ENCODE results near the gene MRPS27. TPM values are rescaled to one million over a fixed set of nuclear protein-coding genes. Genes with fewer than 3 reads are reported as not detected.

Gene MRPS27
- total and polyA plus RNA-seq, 2 of the 4 experiments (the other 2 are of a cell fraction), result 46.9 to 90.5 TPM

GRCh38 chr5:72330712-72331111, 10.7 kb upstream of the MRPS27 start:
- H3K36me3 ChIP-seq (ENCODE audit: control insufficient read depth, insufficient read depth, low read length), result peaks cover 16% of the 10 kb centered on the region
- intact Hi-C loops (cut with micrococcal nuclease), result no loop called here
- no peak overlapping the region for H2BK15ac ChIP-seq (ENCODE audit: low read depth, low read length)
- H2BK120ac ChIP-seq (ENCODE audit: low read depth, low read length), result no peak overlapping the region
- no peak overlapping the region for H4K8ac ChIP-seq (ENCODE audit: low read depth in 2 of 2, low read length in 2 of 2)
- no peak overlapping the region for H2AK9ac ChIP-seq (replicated peaks; ENCODE audit: low read depth, low read length, poor library complexity)
- H2BK5ac ChIP-seq (ENCODE audit: low read depth, low read length, poor library complexity, severe bottlenecking), result no peak overlapping the region
- CTCF ChIA-PET, result no interaction called here
- H3K27me3 ChIP-seq (ENCODE audit: control insufficient read depth, insufficient read depth, low read length), result no peaks in the 10 kb centered on the region
- peaks cover 11% of the 10 kb centered on the region for H3K9me1 ChIP-seq (ENCODE audit: insufficient read depth, low read length)
- no peak overlapping the region for H3K27ac ChIP-seq (ENCODE audit: insufficient read depth, low read length)
- peaks cover 14% of the 10 kb centered on the region for H3K4me1 ChIP-seq (ENCODE audit: control insufficient read depth, insufficient read depth, low read length)
- H2AK5ac ChIP-seq (ENCODE audit: low read depth, low read length), result no peak overlapping the region; the same call in 1 of the 2 replicates
- no peak overlapping the region for H3K18ac ChIP-seq (ENCODE audit: low read depth, low read length)
- H3K4me2 ChIP-seq (ENCODE audit: low read depth, low read length), result no peak overlapping the region
- no peaks in the 10 kb centered on the region for H3K9me3 ChIP-seq (ENCODE audit: control insufficient read depth, insufficient read depth, low read length)
- no peak overlapping the region for H3K4me3 ChIP-seq (ENCODE audit: insufficient read depth, low read depth, low read length)
- no CpG with 5 or more reads among the region's 1 CpG for WGBS, 2 experiments (ENCODE audit: extremely low coverage in 2 of 2, insufficient read length in 1 of 2)
- no peak overlapping the region for H3K14ac ChIP-seq (replicated peaks; ENCODE audit: low read depth, low read length)
- H3K23ac ChIP-seq (ENCODE audit: low read depth, low read length), result no peak overlapping the region
- H4K91ac ChIP-seq (ENCODE audit: insufficient read depth, low read depth, low read length), result no peak overlapping the region
- DNase-seq (no peak), ATAC-seq (ENCODE audit: low read depth) (no peak)
- H3K9ac ChIP-seq (ENCODE audit: low read depth, low read length), result no peak overlapping the region
- POLR2A ChIA-PET (ENCODE audit: unreplicated experiment), result no interaction called here
- no peak for TF ChIP-seq MXI1 (IDR thresholded peaks at IDR 0.05; ENCODE audit: borderline replicate concordance, low read depth, low read length)
- TF ChIP-seq RAD21 (IDR thresholded peaks at IDR 0.05; ENCODE audit: low read length), result no peak
- no peak for TF ChIP-seq MAZ (IDR thresholded peaks at IDR 0.05; ENCODE audit: borderline replicate concordance, low read depth, low read length)
- TF ChIP-seq POLR2A (IDR thresholded peaks at IDR 0.05; ENCODE audit: low read depth, low read length), result no peak
- TF ChIP-seq RCOR1 (IDR thresholded peaks at IDR 0.05; ENCODE audit: insufficient replicate concordance, low read length), result no peak
- no peak for TF ChIP-seq CEBPB (IDR thresholded peaks at IDR 0.05; ENCODE audit: low read depth, low read length)
- TF ChIP-seq BHLHE40 (IDR thresholded peaks at IDR 0.05; ENCODE audit: low read depth, low read length), result no peak
- TF ChIP-seq, protein P1, sequence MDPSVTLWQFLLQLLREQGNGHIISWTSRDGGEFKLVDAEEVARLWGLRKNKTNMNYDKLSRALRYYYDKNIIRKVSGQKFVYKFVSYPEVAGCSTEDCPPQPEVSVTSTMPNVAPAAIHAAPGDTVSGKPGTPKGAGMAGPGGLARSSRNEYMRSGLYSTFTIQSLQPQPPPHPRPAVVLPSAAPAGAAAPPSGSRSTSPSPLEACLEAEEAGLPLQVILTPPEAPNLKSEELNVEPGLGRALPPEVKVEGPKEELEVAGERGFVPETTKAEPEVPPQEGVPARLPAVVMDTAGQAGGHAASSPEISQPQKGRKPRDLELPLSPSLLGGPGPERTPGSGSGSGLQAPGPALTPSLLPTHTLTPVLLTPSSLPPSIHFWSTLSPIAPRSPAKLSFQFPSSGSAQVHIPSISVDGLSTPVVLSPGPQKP (IDR thresholded peaks at IDR 0.05; ENCODE audit: borderline replicate concordance, low read depth, low read length), result no peak
- TF ChIP-seq FOS (IDR thresholded peaks at IDR 0.05; ENCODE audit: low read depth, low read length), result no peak
- no peak overlapping the region for H3K4ac ChIP-seq (ENCODE audit: low read depth, low read length)
- BruUV-seq (replicated peaks), result no TSS peak
- no peak overlapping the region for H2BK20ac ChIP-seq (ENCODE audit: low read depth, low read length)
- no peaks in the 10 kb centered on the region for H4K20me1 ChIP-seq (ENCODE audit: insufficient read depth, low read length)
- H2AFZ ChIP-seq (replicated peaks; ENCODE audit: low read length, poor library complexity), result no peak overlapping the region
- dilution Hi-C loops (cut with HindIII; ENCODE audit: low sequenced_read_pairs, unreplicated experiment), result no loop called here
- no peak overlapping the region for H4K5ac ChIP-seq (ENCODE audit: low read depth, low read length)
- H3K79me1 ChIP-seq (ENCODE audit: low read depth in 1 of 2, low read length in 2 of 2), result peaks cover 8 to 25% of the 10 kb centered on the region in 2 experiments
- in situ Hi-C loops (cut with MboI; ENCODE audit: low sequenced_read_pairs), result no loop called here
- no peak overlapping the region for H3K56ac ChIP-seq (ENCODE audit: extremely low read depth, insufficient read depth, low read length)
